Measurements from ENCODE around the gene TCF25.

TCF25 gene

DNA sequence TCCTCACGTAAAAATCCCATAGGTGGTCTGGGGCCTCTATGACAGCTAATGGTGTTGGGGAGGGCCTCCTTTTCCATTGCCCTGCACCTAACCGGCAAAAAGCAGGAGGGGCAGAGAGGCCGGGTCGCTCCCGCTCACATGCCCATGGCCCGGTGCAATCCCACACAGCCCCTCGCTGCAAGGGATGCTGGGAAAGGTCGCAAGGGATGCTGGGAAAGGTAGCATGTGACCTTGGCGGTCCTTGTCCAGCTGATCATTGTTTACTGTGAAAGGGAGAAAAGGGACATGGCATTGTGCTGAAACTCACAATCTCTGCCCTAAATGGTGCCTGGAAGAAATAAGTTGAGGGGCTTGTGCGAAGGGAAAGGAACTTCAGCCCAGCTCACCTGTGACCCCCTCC lies 85.2 kb downstream of the TCF25 start:
- Histone ChIP-seq H3K9ac (ENCODE audit: low read depth, low read length) (no peak overlapping the region), H3K36me3 (ENCODE audit: insufficient read depth, low read length) (peaks cover 36% of the 10 kb centered on the region), H3K4me2 (ENCODE audit: low read length) (no peak overlapping the region), H3K4me1 (ENCODE audit: control insufficient read depth, insufficient read depth, low read length) (no peaks in the 10 kb centered on the region), H3K27me3 (ENCODE audit: control insufficient read depth, insufficient read depth, low read length) (no peaks in the 10 kb centered on the region), H3K9me3 (replicated peaks; ENCODE audit: low read length) (no peaks in the 10 kb centered on the region), H3K4me3 (ENCODE audit: low read length) (no peak overlapping the region)

DNA sequence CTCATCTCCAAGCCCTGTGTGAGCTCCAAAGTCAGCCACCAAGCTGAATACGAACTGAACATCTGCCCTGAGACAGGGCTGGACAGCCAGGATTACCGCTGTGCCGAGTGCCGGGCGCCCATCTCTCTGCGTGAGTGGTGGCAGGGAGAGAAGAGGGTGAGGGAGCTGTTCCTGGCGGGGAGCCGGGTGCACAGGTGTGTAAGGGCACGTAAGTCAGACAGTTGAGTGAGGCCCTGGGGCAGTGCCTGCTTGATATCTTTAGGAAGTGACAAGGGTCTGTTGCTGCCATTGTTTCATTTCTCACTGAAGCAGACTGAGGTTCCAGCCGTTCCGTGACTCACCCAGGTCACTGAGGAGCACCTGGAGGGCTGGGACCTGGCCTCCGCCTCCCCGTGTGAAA lies 87.6 kb downstream of the TCF25 start:
- Histone ChIP-seq H3K4me3 (ENCODE audit: low read length) (no peak overlapping the region), H3K9ac (ENCODE audit: low read depth, low read length) (no peak overlapping the region), H3K36me3 (ENCODE audit: insufficient read depth, low read length) (peaks cover 32% of the 10 kb centered on the region), H3K4me2 (ENCODE audit: low read length) (no peak overlapping the region), H3K4me1 (ENCODE audit: control insufficient read depth, insufficient read depth, low read length) (no peaks in the 10 kb centered on the region), H3K9me3 (replicated peaks; ENCODE audit: low read length) (no peaks in the 10 kb centered on the region), H3K27me3 (ENCODE audit: control insufficient read depth, insufficient read depth, low read length) (no peaks in the 10 kb centered on the region)

Measured in skeletal muscle satellite cell (primary cell).